GM12873 (cell line): Measurements from ENCODE around the gene ERC1.

Experiments
- CTCF ChIP-seq: IDR thresholded peaks from 2 replicates; pipeline ENCODE4 v1.5.1; 2012; ENCODE audit warnings: low read depth, mild to moderate bottlenecking, moderate library complexity, low read length, control low read depth; ENCODE audit not compliant: insufficient read depth; ENCODE audit errors: missing control alignments

The ERC1 gene

DNA sequence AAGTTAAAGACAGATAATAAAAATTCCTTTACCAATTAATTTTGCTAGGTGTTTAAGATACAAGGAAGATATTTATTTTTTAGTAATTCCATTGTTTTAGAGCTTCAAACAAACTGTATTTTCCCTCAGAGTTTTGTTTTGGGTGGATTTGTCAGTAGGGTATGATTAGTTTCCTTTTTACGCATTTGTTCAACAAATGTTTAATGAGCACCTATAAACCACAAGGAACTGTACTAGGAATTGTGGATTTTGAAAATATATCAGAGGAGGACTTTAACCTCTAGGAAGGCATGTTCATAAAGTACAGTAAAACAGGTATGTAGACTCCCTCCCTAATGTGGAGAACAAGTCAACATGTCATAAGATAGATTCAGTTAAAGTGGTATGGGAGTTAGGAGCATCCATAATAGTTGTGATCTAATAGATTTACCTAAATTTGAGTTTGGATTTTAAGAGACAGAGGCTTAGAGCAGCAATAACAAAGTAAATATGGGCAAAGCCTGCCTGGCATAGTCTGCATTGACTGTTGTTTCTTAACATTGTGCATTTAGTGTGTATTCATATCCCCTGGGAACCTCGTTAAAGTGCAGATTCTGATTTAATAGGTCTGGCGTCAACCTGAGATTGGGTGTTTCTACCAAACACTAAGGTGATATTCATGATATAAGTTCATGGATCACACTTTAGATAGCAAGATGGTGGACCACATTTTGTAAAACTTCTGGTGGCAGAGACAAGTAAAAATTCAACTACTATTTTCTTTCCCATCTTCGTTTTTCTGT lies 232.0 kb downstream of the ERC1 start:
- no peak for TF ChIP-seq CTCF

DNA sequence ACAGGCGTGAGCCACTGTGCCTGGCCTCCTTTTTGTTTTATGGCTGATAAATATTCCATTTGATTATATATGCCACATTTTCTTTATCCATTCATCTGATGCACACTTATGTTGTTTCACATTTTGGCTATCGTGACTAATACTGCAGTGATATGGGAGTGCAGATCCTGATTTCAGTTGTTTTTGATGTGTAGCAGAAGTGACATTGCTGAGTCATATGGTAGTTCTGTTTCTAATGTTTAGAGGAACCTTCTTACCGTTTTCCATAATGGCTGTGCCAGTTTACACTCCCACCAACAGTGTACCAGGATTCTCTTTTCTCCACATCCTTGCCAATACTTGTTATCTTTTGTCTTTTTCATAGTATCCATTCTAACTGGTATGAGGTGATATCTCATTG lies 235.9 kb downstream of the ERC1 start:
- TF ChIP-seq CTCF, result no peak

GRCh38 chr12:1234073-1234472 lies 243.1 kb downstream of the ERC1 start:
- TF ChIP-seq CTCF, result no peak

DNA sequence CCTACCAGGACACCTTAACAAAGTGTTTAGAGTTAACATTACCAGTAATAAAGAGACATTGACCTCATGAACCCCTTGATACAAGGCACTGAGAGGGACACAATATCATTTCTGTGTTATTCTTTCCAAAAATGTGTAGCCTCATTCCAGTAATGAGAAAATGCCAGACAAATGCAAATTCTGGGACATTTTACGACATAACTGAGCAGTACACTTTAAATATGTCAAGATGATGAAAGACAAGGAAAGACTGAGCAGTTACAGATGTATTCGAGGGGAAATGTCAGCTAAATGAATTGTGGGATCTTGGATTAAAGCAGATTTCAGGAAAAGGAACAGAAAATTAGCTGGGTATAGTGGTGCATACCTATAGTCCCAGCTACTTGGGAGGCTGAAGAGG lies 255.6 kb downstream of the ERC1 start:
- no peak for TF ChIP-seq CTCF

DNA sequence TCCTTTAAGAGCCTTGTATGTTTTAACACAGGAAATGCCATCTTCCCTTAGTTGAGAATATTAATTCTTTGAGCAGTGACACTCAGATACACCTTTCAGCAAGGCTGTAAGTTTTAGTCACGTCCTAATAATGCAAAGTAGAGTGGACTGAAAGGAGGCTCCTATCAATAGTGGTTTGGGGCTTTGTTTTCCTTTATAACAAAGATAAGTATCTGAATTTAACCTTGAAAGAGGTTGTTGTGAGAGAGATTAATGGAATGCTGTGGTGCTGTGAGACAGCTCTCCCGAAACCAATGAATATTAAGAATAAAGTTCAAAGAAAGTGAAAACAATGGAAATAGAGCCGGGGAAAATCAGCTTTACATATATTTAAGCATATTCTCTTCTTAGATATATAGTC lies 259.6 kb downstream of the ERC1 start:
- no peak for TF ChIP-seq CTCF

DNA sequence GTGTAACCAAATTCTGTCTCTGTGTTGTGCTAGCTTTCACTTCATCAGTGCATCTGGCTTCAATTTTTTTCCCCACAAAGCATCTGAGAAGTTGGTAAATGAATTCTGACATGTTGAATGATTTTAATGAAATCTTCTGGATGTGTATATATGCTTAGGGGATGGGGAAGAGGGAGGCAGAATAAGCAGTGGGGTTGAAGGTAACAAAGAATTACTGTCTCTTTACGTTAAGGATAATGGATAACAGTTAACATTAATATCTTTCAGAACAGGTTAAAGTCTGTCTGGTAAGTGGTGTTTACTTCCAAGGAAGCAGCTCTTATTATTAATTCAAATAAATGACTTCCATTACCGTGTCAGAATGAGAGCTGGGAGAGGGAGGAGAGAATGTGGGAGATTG lies 261.7 kb downstream of the ERC1 start:
- TF ChIP-seq CTCF, result no peak

DNA sequence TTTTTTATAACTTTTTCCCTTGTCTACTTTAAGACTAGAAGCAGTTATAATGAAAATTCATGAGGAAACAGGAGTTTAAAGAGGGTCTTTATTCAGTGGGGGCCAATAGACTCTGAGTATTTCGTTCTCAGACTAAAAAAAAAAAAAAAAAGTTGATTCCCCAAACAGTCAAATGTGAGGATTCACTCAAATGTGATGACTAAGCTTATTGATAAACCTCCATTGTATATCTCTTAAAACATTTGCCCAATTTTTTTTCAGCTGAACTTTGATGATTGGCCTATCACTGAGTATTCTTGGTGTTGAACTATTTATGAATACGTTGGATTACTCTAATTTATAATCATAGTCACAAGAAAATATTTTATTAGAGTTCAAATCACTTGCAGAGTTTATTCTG lies 265.3 kb downstream of the ERC1 start:
- TF ChIP-seq CTCF, result no peak
